K562 (cell line): Measurements from ENCODE around the gene HTR6. TPM values are rescaled to one million over a fixed set of nuclear protein-coding genes. Genes with fewer than 3 reads are reported as not detected.

ENCODE experiments used
- ATAC-seq: fragments of 200-7000 bp; cut with Tn5 transposase; 3 replicates; pipeline ENCODE4 v1.9.1; 2020; ENCODE audit warnings: moderate library complexity
- BruUV-seq: library from RNA; stranded (reverse); fragments of 400-500 nt; replicated peaks from 2 replicates; lab custom pipeline; 2021; lab: Mats Ljungman, UMichigan
- CTCF ChIA-PET: fragments of 300-600 bp; formaldehyde crosslinking; extraction: SDS; loops from one replicate; lab custom pipeline; 2021; ENCODE audit warnings: low intra/inter-chr PET ratio; lab: Yijun Ruan, JAX
- POLR2A ChIA-PET: fragments of 300-600, 350-650 bp; sonication (Branson Sonifier 250); formaldehyde crosslinking; extraction: SDS; loops from one replicate; lab custom pipeline; 2021; ENCODE audit warnings: antibody characterized with exemption, inconsistent platforms; lab: Yijun Ruan, JAX
- DNase-seq, 4 experiments: peaks; one replicate each; pipeline versions ENCODE4 v3.0.0 to v3.0.0-alpha.2; 2011 to 2018; ENCODE audit warnings: low spot score in 3 of 4, mixed read lengths in 3 of 4; ENCODE audit errors: extremely low read depth in 1 of 4
- FAIRE-seq: peaks from 2 replicates; lab custom pipeline; 2011; peaks lifted over from hg19 to GRCh38; lab: Jason Lieb, UNC
- H2AFZ ChIP-seq: 2 replicates; pipeline ENCODE4 v1.6.0; 2011; ENCODE audit warnings: low read depth, low read length, control low read depth, inconsistent platforms
- H3K27ac ChIP-seq: fragments of 200-600 bp; 3 replicates; pipeline ENCODE4 v1.8.0; 2011; ENCODE audit warnings: low read depth, mild to moderate bottlenecking, control low read depth, inconsistent platforms, low read length, moderate library complexity, mixed read lengths; ENCODE audit errors: extremely low read depth
- H3K27me3 ChIP-seq, 2 experiments: fragments of 300-600 bp in 1 of 2; 2 replicates in 1 of 2; 3 replicates in 1 of 2; pipeline versions ENCODE4 v1.6.0 to v1.8.0; 2011; ENCODE audit warnings: inconsistent platforms in 2 of 2, low read length in 2 of 2, mild to moderate bottlenecking in 1 of 2, mixed read lengths in 1 of 2, moderate library complexity in 1 of 2; ENCODE audit not compliant: control insufficient read depth in 2 of 2, insufficient read depth in 2 of 2
- H3K36me3 ChIP-seq: fragments of 300-600 bp; 3 replicates; pipeline ENCODE4 v1.8.0; 2011; ENCODE audit warnings: mild to moderate bottlenecking, low read length, inconsistent platforms; ENCODE audit not compliant: control insufficient read depth, insufficient read depth
- H3K4me1 ChIP-seq, 2 experiments: fragments of 200-600 bp in 1 of 2; replicated peaks in 1 of 2; 2 replicates in 1 of 2; 3 replicates in 1 of 2; pipeline versions ENCODE4 v1.5.1 to v1.8.0; 2011; ENCODE audit warnings: inconsistent platforms in 2 of 2, low read length in 2 of 2, mild to moderate bottlenecking in 1 of 2, mixed read lengths in 1 of 2, moderate library complexity in 1 of 2; ENCODE audit not compliant: control insufficient read depth in 2 of 2, insufficient read depth in 2 of 2
- H3K4me2 ChIP-seq: 2 replicates; pipeline ENCODE4 v1.6.1; 2011; ENCODE audit warnings: low read length, control low read depth, inconsistent platforms, mixed read lengths; ENCODE audit not compliant: insufficient read depth
- H3K4me3 ChIP-seq: fragments of 200-600 bp; sonication (generic), shearing (Covaris generic); 2 replicates; pipeline ENCODE4 v1.5.1; 2016; ENCODE audit warnings: control low read depth, inconsistent platforms
- H3K79me2 ChIP-seq: fragments of 200-600 bp; 3 replicates; pipeline ENCODE4 v1.8.0; 2011; ENCODE audit warnings: low read length, inconsistent platforms; ENCODE audit not compliant: control insufficient read depth, insufficient read depth
- H3K9ac ChIP-seq, 2 experiments: 2 replicates each; pipeline versions ENCODE4 v1.6.0 to v1.6.1; 2011; ENCODE audit warnings: low read depth in 2 of 2, low read length in 2 of 2, control low read depth in 1 of 2, inconsistent platforms in 1 of 2, mild to moderate bottlenecking in 1 of 2, mixed read lengths in 1 of 2; ENCODE audit not compliant: insufficient read depth in 1 of 2
- H3K9me1 ChIP-seq: one replicate; pipeline ENCODE4 v1.6.0; 2011; ENCODE audit warnings: inconsistent platforms, mild to moderate bottlenecking, low read length, moderate library complexity; ENCODE audit not compliant: control insufficient read depth, insufficient read depth
- H3K9me3 ChIP-seq: replicated peaks from 2 replicates; pipeline ENCODE4 v1.5.1; 2011; ENCODE audit warnings: low read depth, low read length, inconsistent platforms; ENCODE audit not compliant: control insufficient read depth, insufficient read depth
- H4K20me1 ChIP-seq: replicated peaks from 2 replicates; pipeline ENCODE4 v1.6.1; 2011; ENCODE audit warnings: low read length, inconsistent platforms, mixed read lengths; ENCODE audit not compliant: control insufficient read depth, insufficient read depth
- CREM ChIP-seq: IDR thresholded peaks from 2 replicates; pipeline ENCODE4 v1.6.1; 2014; ENCODE audit warnings: antibody characterized with exemption, low read depth
- CSDE1 ChIP-seq, 2 experiments: fragments of 450-650 bp; IDR thresholded peaks; 2 replicates each; pipeline ENCODE4 v1.6.1; 2016; ENCODE audit warnings: mild to moderate bottlenecking in 1 of 2
- DEAF1 ChIP-seq: fragments of 450-650 bp; formaldehyde crosslinking; IDR thresholded peaks from 2 replicates; pipeline ENCODE4 v1.4.0; 2020; ENCODE audit warnings: mild to moderate bottlenecking, moderate library complexity
- KDM4B ChIP-seq, 2 experiments: fragments of 450-650 bp in 1 of 2; sonication (generic) in 1 of 2; IDR thresholded peaks; 2 replicates each; pipeline ENCODE4 v1.6.1; 2016 to 2017; ENCODE audit warnings: borderline replicate concordance in 2 of 2, antibody characterized with exemption in 1 of 2, low read depth in 1 of 2, mild to moderate bottlenecking in 1 of 2
- NFXL1 ChIP-seq: fragments of 450-650 bp; formaldehyde crosslinking; IDR thresholded peaks from 2 replicates; pipeline ENCODE4 v1.4.0; 2021; ENCODE audit warnings: mild to moderate bottlenecking
- PRPF4 ChIP-seq: fragments of 200-400 bp; formaldehyde crosslinking; IDR thresholded peaks from one replicate; pipeline ENCODE4 v1.6.1; 2017; ENCODE audit warnings: low read length, low read depth, mild to moderate bottlenecking; ENCODE audit not compliant: insufficient read depth, poor library complexity, severe bottlenecking
- SIN3B ChIP-seq: fragments of 450-650 bp; IDR thresholded peaks from 2 replicates; pipeline ENCODE4 v1.6.1; 2017; ENCODE audit warnings: low read depth, mild to moderate bottlenecking, moderate library complexity
- SIRT6 ChIP-seq: IDR thresholded peaks from one replicate; pipeline ENCODE4 v1.6.1; 2012; ENCODE audit warnings: low read depth, mild to moderate bottlenecking, control low read depth, inconsistent platforms, low read length, moderate library complexity
- SOX6 ChIP-seq: fragments of 450-650 bp; IDR thresholded peaks from 2 replicates; pipeline ENCODE4 v1.6.1; 2014; ENCODE audit warnings: mild to moderate bottlenecking
- TRIM24 ChIP-seq, 2 experiments: fragments of 450-650 bp; IDR thresholded peaks; 2 replicates each; pipeline ENCODE4 v1.6.1; 2016
- TRIM28 ChIP-seq: fragments of 450-650 bp; IDR thresholded peaks from 2 replicates; pipeline ENCODE4 v1.6.1; 2017
- WGBS: fragments of 100-300 bp; shearing (Covaris generic); methylation state at CpG from one replicate; pipeline ENCODE4 v1.1.6; 2016; ENCODE audit warnings: low coverage, mixed read lengths; ENCODE audit not compliant: insufficient coverage; ENCODE audit errors: missing lambda C conversion rate; 5-methylcytosine and 5-hydroxymethylcytosine counted together
- in situ Hi-C: fragments of 300-500 bp; cut with MboI; formaldehyde crosslinking; loops from 4 replicates; pipeline ENCODE4 v1.15.0; 2018; ENCODE audit warnings: inconsistent platforms, mixed read lengths
- intact Hi-C: fragments of 100-400 bp; cut with micrococcal nuclease; formaldehyde crosslinking; loops from 2 replicates; pipeline ENCODE4 v1.14.2; 2022
- polyA plus RNA-seq, 8 experiments: library from polyadenylated mRNA; depleted of rRNA in 4 of 8; stranded (reverse) in 5 of 8; unstranded in 3 of 8; fragments of >200 nt; fragmentation: Nextera tagmentation in 2 of 8; fragmentation: Illumina TruSeq in 1 of 8; extraction: Ambion mirVana in 2 of 8; extraction: Trizol in 1 of 8; gene quantifications; 2 replicates each; pipeline versions ENCODE4 v1.2.1 to v1.2.3, GENCODE V29; 2011 to 2014; ENCODE audit warnings: inconsistent platforms in 1 of 8, missing spikeins in 1 of 8
- total RNA-seq, 7 experiments: library from RNA; depleted of rRNA in 6 of 7; stranded (reverse); fragments of >200 nt in 6 of 7; fragmentation: Illumina TruSeq in 2 of 7; extraction: Trizol in 2 of 7; gene quantifications; 2 replicates each; pipeline versions ENCODE4 v1.2.1 to v1.2.3, GENCODE V29; 2011 to 2021; ENCODE audit warnings: low replicate concordance in 1 of 7
- TF ChIP-seq, protein P1 (sequence below): fragments of 250-450 bp; sonication (Bioruptor Pico); IDR thresholded peaks from 2 replicates; pipeline ENCODE4 v1.5.0; 2020; ENCODE audit warnings: mild to moderate bottlenecking, borderline replicate concordance

Gene HTR6
- total and polyA plus RNA-seq, 9 of the 15 experiments (the other 6 are each of a cell fraction or from before 2014, with no cell fraction given), result not detected

- CTCF ChIA-PET, result no interaction called here
- H3K4me3 ChIP-seq, result no peak overlapping the region
- H4K20me1 ChIP-seq, result peaks cover 22% of the 10 kb centered on the region; the same call in 1 of the 2 replicates
- H3K4me2 ChIP-seq, result no peak overlapping the region
- no peak for DNase-seq
- TF ChIP-seq NFXL1 (CRISPR knock-in tag) (no peak), TRIM24 (IDR thresholded peaks at IDR 0.05) (no peak), SIN3B (no peak), PRPF4 (no peak), DEAF1 (CRISPR knock-in tag) (no peak), CREM (no peak), TRIM28 (no peak), SIRT6 (no peak), CSDE1 (IDR thresholded peaks at IDR 0.05) (no peak), SOX6 (no peak), KDM4B (IDR thresholded peaks at IDR 0.05; ENCODE audit: borderline replicate concordance in 2 of 2, low read depth in 1 of 2) (no peak)
- TF ChIP-seq, protein P1, sequence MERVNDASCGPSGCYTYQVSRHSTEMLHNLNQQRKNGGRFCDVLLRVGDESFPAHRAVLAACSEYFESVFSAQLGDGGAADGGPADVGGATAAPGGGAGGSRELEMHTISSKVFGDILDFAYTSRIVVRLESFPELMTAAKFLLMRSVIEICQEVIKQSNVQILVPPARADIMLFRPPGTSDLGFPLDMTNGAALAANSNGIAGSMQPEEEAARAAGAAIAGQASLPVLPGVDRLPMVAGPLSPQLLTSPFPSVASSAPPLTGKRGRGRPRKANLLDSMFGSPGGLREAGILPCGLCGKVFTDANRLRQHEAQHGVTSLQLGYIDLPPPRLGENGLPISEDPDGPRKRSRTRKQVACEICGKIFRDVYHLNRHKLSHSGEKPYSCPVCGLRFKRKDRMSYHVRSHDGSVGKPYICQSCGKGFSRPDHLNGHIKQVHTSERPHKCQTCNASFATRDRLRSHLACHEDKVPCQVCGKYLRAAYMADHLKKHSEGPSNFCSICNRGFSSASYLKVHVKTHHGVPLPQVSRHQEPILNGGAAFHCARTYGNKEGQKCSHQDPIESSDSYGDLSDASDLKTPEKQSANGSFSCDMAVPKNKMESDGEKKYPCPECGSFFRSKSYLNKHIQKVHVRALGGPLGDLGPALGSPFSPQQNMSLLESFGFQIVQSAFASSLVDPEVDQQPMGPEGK (CRISPR knock-in tag), result no peak
- TF ChIP-seq, all 486 proteins: peak for 0
- Histone ChIP-seq H3K36me3 (no peaks in the 10 kb centered on the region), H3K9me3 (no peaks in the 10 kb centered on the region), H3K79me2 (no peaks in the 10 kb centered on the region), H3K27me3 (peaks cover 24 to 47% of the 10 kb centered on the region in 2 experiments), H2AFZ (no peak overlapping the region), H3K27ac (no peak overlapping the region), H3K9ac (no peak overlapping the region; a peak in 1 of 4 replicates), H3K9me1 (no peaks in the 10 kb centered on the region), H3K4me1 (peaks cover 0 to 9% of the 10 kb centered on the region in 2 experiments; a peak in 1 of 5 replicates)
- no TSS peak for BruUV-seq
- no peak for ATAC-seq
- no peak for FAIRE-seq
- in situ Hi-C loops (no loop called here), intact Hi-C loops (no loop called here)
- 2% methylated on average over 7 of the region's 7 CpGs for WGBS
- POLR2A ChIA-PET, result no interaction called here
These were observed 18.2 kb downstream of the HTR6 start for GRCh38 chr1:19682901-19683300.
